HCT116 (cell line): ENCODE measurements around the gene EEPD1.

Experiments
- POLR2A ChIP-seq: IDR thresholded peaks from 2 replicates; pipeline ENCODE4 v1.7.0; 2011; ENCODE audit warnings: borderline replicate concordance; ENCODE audit not compliant: insufficient read depth, insufficient read length; ENCODE audit errors: extremely low read depth
- SIN3A ChIP-seq: IDR thresholded peaks from 2 replicates; pipeline ENCODE4 v1.6.1; 2012; ENCODE audit warnings: low read depth
- TF ChIP-seq, protein P1 (sequence below), 3 experiments: fragments of 200-600 bp in 1 of 3; sonication (generic) in 1 of 3; IDR thresholded peaks in 2 of 3; conservative IDR thresholded peaks in 1 of 3; 2 replicates each; pipeline ENCODE4 v1.5.1; 2012 to 2017; ENCODE audit warnings: low read depth in 2 of 3, low read length in 2 of 3, antibody characterized with exemption in 1 of 3, borderline replicate concordance in 1 of 3, control low read depth in 1 of 3, mild to moderate bottlenecking in 1 of 3, mixed read lengths in 1 of 3, mixed run types in 1 of 3, moderate library complexity in 1 of 3; ENCODE audit not compliant: insufficient read depth in 1 of 3

GRCh38 chr7:36305226-36305625, 152.2 kb downstream of the EEPD1 start:
- TF ChIP-seq, protein P1, sequence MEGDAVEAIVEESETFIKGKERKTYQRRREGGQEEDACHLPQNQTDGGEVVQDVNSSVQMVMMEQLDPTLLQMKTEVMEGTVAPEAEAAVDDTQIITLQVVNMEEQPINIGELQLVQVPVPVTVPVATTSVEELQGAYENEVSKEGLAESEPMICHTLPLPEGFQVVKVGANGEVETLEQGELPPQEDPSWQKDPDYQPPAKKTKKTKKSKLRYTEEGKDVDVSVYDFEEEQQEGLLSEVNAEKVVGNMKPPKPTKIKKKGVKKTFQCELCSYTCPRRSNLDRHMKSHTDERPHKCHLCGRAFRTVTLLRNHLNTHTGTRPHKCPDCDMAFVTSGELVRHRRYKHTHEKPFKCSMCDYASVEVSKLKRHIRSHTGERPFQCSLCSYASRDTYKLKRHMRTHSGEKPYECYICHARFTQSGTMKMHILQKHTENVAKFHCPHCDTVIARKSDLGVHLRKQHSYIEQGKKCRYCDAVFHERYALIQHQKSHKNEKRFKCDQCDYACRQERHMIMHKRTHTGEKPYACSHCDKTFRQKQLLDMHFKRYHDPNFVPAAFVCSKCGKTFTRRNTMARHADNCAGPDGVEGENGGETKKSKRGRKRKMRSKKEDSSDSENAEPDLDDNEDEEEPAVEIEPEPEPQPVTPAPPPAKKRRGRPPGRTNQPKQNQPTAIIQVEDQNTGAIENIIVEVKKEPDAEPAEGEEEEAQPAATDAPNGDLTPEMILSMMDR (IDR thresholded peaks at IDR 0.05 in 2 of 3, conservative IDR thresholded peaks at IDR 0.05 in 1 of 3; ENCODE audit: borderline replicate concordance in 1 of 3, insufficient read depth in 1 of 3, low read depth in 2 of 3, low read length in 2 of 3): no peak
- TF ChIP-seq POLR2A (no peak), SIN3A (no peak)
